Suppressor macrophage treated with lipopolysaccharide for 4 hours (primary cell): Measurements from ENCODE around the gene STX18.
A peak's percentile ranks its signal among the peaks of the same experiment; 100 is the strongest.
"Not testable (repeated sequence)": the region's sequence is repeated elsewhere in the genome, so short reads cannot be mapped to it uniquely, and the experiment has no call there.

ENCODE experiments used
- DNase-seq: peaks from one replicate; pipeline ENCODE4 v3.0.0-alpha.2; 2020

Gene STX18

GRCh38 chr4:4554234-4554633 lies 12.4 kb upstream of the STX18 start:
- no peak for DNase-seq

GRCh38 chr4:4552042-4552441 lies 10.2 kb upstream of the STX18 start:
- peak; percentile 12 for DNase-seq

GRCh38 chr4:4550161-4550560 lies 8.3 kb upstream of the STX18 start:
- peak; percentile 20 for DNase-seq

- DNase-seq = no peak
Measured at GRCh38 chr4:4549534-4549933, 7.7 kb upstream of the STX18 start.

GRCh38 chr4:4542774-4543485 lies 1.1 kb upstream of the STX18 start:
- DNase-seq = no peak

GRCh38 chr4:4541040-4541631 lies 712 bp downstream of the STX18 start:
- peak; percentile 87 for DNase-seq

- peak; percentile 66 for DNase-seq
Measured at GRCh38 chr4:4539481-4539880, 2.4 kb downstream of the STX18 start.

GRCh38 chr4:4535590-4535989 lies 6.3 kb downstream of the STX18 start:
- no peak for DNase-seq

GRCh38 chr4:4534515-4535145 lies 7.2 kb downstream of the STX18 start:
- DNase-seq = no peak

- no peak for DNase-seq
Measured at GRCh38 chr4:4533461-4534169, 8.2 kb downstream of the STX18 start.

- DNase-seq = no peak
Measured at GRCh38 chr4:4532371-4533154, 9.3 kb downstream of the STX18 start.

- no peak for DNase-seq
Measured at GRCh38 chr4:4529392-4529791, 12.5 kb downstream of the STX18 start.

- DNase-seq = no peak
Measured at GRCh38 chr4:4526401-4526800, 15.4 kb downstream of the STX18 start.

GRCh38 chr4:4524364-4524763 lies 17.5 kb downstream of the STX18 start:
- peak; percentile 36 for DNase-seq

- DNase-seq = no peak
Measured at GRCh38 chr4:4521731-4522130, 20.1 kb downstream of the STX18 start.

GRCh38 chr4:4521136-4521535 lies 20.7 kb downstream of the STX18 start:
- DNase-seq = no peak

GRCh38 chr4:4519297-4519894 lies 22.5 kb downstream of the STX18 start:
- peak; percentile 17 for DNase-seq

GRCh38 chr4:4518747-4519146 lies 23.1 kb downstream of the STX18 start:
- no peak for DNase-seq

- DNase-seq = peak; percentile 32
Measured at GRCh38 chr4:4514786-4515185, 27.1 kb downstream of the STX18 start.

- no peak for DNase-seq
Measured at GRCh38 chr4:4512282-4512681, 29.6 kb downstream of the STX18 start.

GRCh38 chr4:4510641-4511040 lies 31.2 kb downstream of the STX18 start:
- not testable (repeated sequence) for DNase-seq

GRCh38 chr4:4509521-4509920 lies 32.3 kb downstream of the STX18 start:
- no peak for DNase-seq
